Tibial nerve (tissue), 3 donors: ENCODE data around the gene ATP2A3.

Source experiments
- CTCF ChIP-seq, 5 experiments: fragments of 200-600 bp in 3 of 5; fragments of 450-650 bp in 2 of 5; sonication (generic) in 3 of 5; IDR thresholded peaks; one replicate each; pipeline ENCODE4 v1.5.1; 2016 to 2019; ENCODE audit warnings: antibody characterized with exemption in 5 of 5, mild to moderate bottlenecking in 3 of 5, moderate library complexity in 2 of 5
- POLR2A ChIP-seq, 2 donors: fragments of 450-650 bp; IDR thresholded peaks; one replicate each; pipeline ENCODE4 v1.6.1; 2017; ENCODE audit warnings: antibody characterized with exemption in 2 of 2, mild to moderate bottlenecking in 2 of 2, moderate library complexity in 2 of 2

GRCh38 chr17:3885970-3886369, 78.3 kb downstream of the ATP2A3 start:
- no peak for TF ChIP-seq CTCF (IDR thresholded peaks at IDR 0.05)
- no peak for TF ChIP-seq POLR2A (IDR thresholded peaks at IDR 0.05)
